ENCODE measurements around the gene CCDC47.

Gene CCDC47

DNA sequence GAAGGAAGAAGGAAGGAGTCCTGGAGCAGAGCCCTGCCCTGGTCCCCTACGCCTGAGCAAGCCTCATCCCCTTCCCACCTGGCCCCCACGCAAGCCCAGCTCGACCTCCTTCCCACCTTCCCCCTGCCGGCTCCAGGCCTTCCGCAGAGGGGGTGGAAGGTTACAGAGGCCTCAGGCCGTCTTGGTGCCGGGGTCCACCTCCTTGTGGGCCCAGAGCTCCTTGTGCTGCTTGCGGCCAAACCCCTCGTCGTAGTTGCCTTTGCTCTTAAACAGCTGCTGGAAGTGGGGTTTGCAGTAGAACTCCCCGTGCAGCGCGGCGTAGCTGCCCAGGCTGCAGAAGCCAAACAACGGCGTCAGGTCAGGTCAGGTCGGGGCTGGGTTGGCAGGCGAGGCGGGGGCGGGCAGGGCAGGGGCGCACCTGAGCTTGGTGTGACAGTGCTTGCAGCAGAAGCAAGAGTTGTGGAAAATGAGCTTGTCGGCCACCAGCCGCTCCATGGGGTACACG is 75.0 kb downstream of the CCDC47 start:
- no peaks in the 10 kb centered on the region for H3K4me1 ChIP-seq (ENCODE audit: insufficient read depth, poor library complexity, severe bottlenecking)
- ATAC-seq (ENCODE audit: low read depth) (no peak), DNase-seq (ENCODE audit: low spot score) (no peak)
- H3K27ac ChIP-seq (ENCODE audit: poor library complexity, severe bottlenecking), result no peak overlapping the region
- no peak overlapping the region for H3K4me3 ChIP-seq (ENCODE audit: severe bottlenecking)
- H3K27me3 ChIP-seq (ENCODE audit: insufficient read depth, poor library complexity, severe bottlenecking), result no peaks in the 10 kb centered on the region
- TF ChIP-seq CTCF (IDR thresholded peaks at IDR 0.05; ENCODE audit: poor library complexity, severe bottlenecking), result no peak
- no peaks in the 10 kb centered on the region for H3K9me3 ChIP-seq (ENCODE audit: severe bottlenecking)
- H3K36me3 ChIP-seq (ENCODE audit: low read depth), result no peaks in the 10 kb centered on the region

DNA sequence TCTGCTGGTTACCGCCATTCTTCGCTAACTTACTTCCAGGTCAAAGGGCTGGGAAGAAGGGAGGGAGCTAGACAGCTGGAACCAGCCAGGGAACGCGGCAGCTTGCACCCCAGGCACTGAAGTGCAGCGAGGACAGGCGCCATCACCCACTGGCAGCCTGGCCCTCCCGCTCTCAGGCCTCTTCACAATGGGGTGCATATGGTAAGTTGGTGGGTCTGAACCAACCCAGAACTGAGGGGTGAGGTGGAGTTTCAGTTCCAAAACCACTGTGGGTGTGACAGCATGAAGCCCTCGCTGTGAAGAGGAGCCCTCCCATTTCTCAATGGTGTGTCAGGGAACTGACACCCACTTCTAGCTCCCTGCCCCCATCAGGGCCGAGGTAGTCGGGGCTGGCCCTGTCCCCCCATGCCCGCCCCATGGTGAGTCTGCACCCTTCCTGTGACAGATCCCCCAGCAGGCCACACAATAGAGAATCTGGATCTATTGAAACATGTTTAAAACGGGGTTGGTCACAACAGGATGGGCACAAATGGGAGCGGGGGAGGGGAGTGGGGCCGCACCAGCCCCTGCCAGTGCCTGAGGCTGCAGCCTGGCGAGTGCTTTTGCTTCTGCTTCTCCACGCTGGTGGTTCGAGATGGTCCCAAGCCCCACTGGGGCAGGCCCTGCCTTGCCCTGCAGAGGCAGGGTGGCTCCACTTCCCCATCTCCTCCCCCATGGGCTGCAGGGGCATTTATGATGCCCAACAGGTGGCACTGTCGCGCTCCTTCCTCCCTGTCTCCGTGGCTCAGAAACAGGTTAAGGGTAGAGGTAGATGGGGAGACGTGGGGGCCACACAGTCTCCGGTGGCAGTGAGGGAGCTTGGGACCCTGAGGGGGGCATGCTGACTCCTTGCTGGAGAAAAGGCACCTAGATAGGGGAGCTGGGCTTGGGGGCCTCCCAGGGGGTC is 75.8 kb downstream of the CCDC47 start:
- Histone ChIP-seq H3K27me3 (ENCODE audit: insufficient read depth, poor library complexity, severe bottlenecking) (no peaks in the 10 kb centered on the region), H3K36me3 (ENCODE audit: low read depth) (no peaks in the 10 kb centered on the region), H3K27ac (ENCODE audit: poor library complexity, severe bottlenecking) (no peak overlapping the region), H3K4me3 (ENCODE audit: severe bottlenecking) (no peak overlapping the region), H3K9me3 (ENCODE audit: severe bottlenecking) (no peaks in the 10 kb centered on the region), H3K4me1 (ENCODE audit: insufficient read depth, poor library complexity, severe bottlenecking) (no peaks in the 10 kb centered on the region)
- ATAC-seq (ENCODE audit: low read depth) (peak; percentile 22; the same call in 1 of the 3 replicates), DNase-seq (ENCODE audit: low spot score) (no peak)
- peak; percentile 48 for TF ChIP-seq CTCF (IDR thresholded peaks at IDR 0.05; ENCODE audit: poor library complexity, severe bottlenecking)

- H3K27me3 ChIP-seq (ENCODE audit: insufficient read depth, poor library complexity, severe bottlenecking), result no peaks in the 10 kb centered on the region
- H3K4me3 ChIP-seq (ENCODE audit: severe bottlenecking), result no peak overlapping the region
- ATAC-seq (ENCODE audit: low read depth), result no peak
- H3K9me3 ChIP-seq (ENCODE audit: severe bottlenecking), result no peaks in the 10 kb centered on the region
- H3K4me1 ChIP-seq (ENCODE audit: insufficient read depth, poor library complexity, severe bottlenecking), result no peaks in the 10 kb centered on the region
- no peaks in the 10 kb centered on the region for H3K36me3 ChIP-seq (ENCODE audit: low read depth)
- H3K27ac ChIP-seq (ENCODE audit: poor library complexity, severe bottlenecking), result no peak overlapping the region
- no peak for TF ChIP-seq CTCF (IDR thresholded peaks at IDR 0.05; ENCODE audit: poor library complexity, severe bottlenecking)
- DNase-seq (ENCODE audit: low spot score), result no peak
These were observed 76.9 kb downstream of the CCDC47 start for GRCh38 chr17:63696381-63696961.

DNA sequence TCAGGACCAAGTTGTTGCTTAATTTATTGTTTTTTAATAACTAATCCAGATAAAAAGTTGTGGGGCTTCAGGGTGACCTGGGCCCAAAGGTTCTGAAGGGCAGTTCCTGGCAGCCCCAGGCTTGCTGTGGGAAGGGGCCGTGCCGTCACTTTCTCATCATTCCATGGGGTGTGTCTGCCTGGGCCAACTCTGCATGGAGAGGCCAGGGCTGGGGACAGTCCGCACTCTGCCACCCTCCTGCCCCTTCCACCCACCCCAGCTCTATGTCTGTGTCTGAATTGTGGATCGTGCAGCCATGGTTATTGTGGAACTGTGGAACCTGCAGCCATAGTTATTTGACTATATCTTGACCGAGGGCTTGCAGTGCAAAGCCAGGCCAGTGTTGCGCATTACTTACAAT is 77.5 kb downstream of the CCDC47 start:
- H3K36me3 ChIP-seq (ENCODE audit: low read depth), result peaks cover 3% of the 10 kb centered on the region
- H3K27ac ChIP-seq (ENCODE audit: poor library complexity, severe bottlenecking), result no peak overlapping the region
- no peaks in the 10 kb centered on the region for H3K4me1 ChIP-seq (ENCODE audit: insufficient read depth, poor library complexity, severe bottlenecking)

More for the DNA sequence above, 77.5 kb downstream of the CCDC47 start:
- TF ChIP-seq CTCF (IDR thresholded peaks at IDR 0.05; ENCODE audit: poor library complexity, severe bottlenecking), result no peak
- Histone ChIP-seq H3K27me3 (ENCODE audit: insufficient read depth, poor library complexity, severe bottlenecking) (no peaks in the 10 kb centered on the region), H3K9me3 (ENCODE audit: severe bottlenecking) (no peaks in the 10 kb centered on the region), H3K4me3 (ENCODE audit: severe bottlenecking) (no peak overlapping the region)
- ATAC-seq (ENCODE audit: low read depth), result no peak
- DNase-seq (ENCODE audit: low spot score), result no peak
